NOMO-1 treated with dmso at 0.1 percent for 144 hours (cell line): Measurements from ENCODE around the gene PCDHA1.
"Not testable (repeated sequence)": the region's sequence is repeated elsewhere in the genome, so short reads cannot be mapped to it uniquely, and the experiment has no call there.

Source experiments
- DNase-seq: peaks from one replicate; lab custom pipeline; 2025; ENCODE audit not compliant: unreplicated experiment; lab: John Stamatoyannopoulos, UW

PCDHA1 gene

GRCh38 chr5:140785905-140786686, at the start of gene PCDHA1:
PCDHA1 (plus strand) TSS chr5:140786140.
- DNase-seq, result no peak

GRCh38 chr5:140737486-140737885, 48.5 kb upstream of the PCDHA1 start:
- no peak for DNase-seq

GRCh38 chr5:140741967-140742366, 44.0 kb upstream of the PCDHA1 start:
- no peak for DNase-seq

- DNase-seq, result no peak
Observed at GRCh38 chr5:140753561-140753960, 32.4 kb upstream of the PCDHA1 start.

GRCh38 chr5:140764177-140764973, 21.6 kb upstream of the PCDHA1 start:
- DNase-seq, result no peak

- DNase-seq, result no peak
Observed at GRCh38 chr5:140767444-140767843, 18.5 kb upstream of the PCDHA1 start.

GRCh38 chr5:140780512-140780911, 5.4 kb upstream of the PCDHA1 start:
- no peak for DNase-seq

- not testable (repeated sequence) for DNase-seq
Observed at GRCh38 chr5:140787422-140787821, 1.5 kb downstream of the PCDHA1 start.

- DNase-seq, result not testable (repeated sequence)
Observed at GRCh38 chr5:140787849-140788504, 2.0 kb downstream of the PCDHA1 start.

GRCh38 chr5:140791089-140791488, 5.1 kb downstream of the PCDHA1 start:
- DNase-seq, result peak; percentile 43

GRCh38 chr5:140794595-140795258, 8.8 kb downstream of the PCDHA1 start, which contains the start of gene PCDHA2:
PCDHA2 (plus strand) TSS chr5:140794852.
- DNase-seq, result no peak

- DNase-seq, result no peak
Observed at GRCh38 chr5:140795259-140795641, 9.3 kb downstream of the PCDHA1 start.

GRCh38 chr5:140796072-140796717, 10.3 kb downstream of the PCDHA1 start:
- DNase-seq, result not testable (repeated sequence)

- DNase-seq, result no peak
Observed at GRCh38 chr5:140796718-140797095, 10.8 kb downstream of the PCDHA1 start.

GRCh38 chr5:140800816-140801493, 15.0 kb downstream of the PCDHA1 start, which contains the start of gene PCDHA3:
PCDHA3 (plus strand) TSS chr5:140801057.
- DNase-seq, result no peak

- no peak for DNase-seq
Observed at GRCh38 chr5:140801494-140801841, 15.5 kb downstream of the PCDHA1 start.

- DNase-seq, result not testable (repeated sequence)
Observed at GRCh38 chr5:140802381-140802780, 16.4 kb downstream of the PCDHA1 start.

- no peak for DNase-seq
Observed at GRCh38 chr5:140802781-140803271, 16.9 kb downstream of the PCDHA1 start.

- no peak for DNase-seq
Observed at GRCh38 chr5:140806834-140807775, 21.2 kb downstream of the PCDHA1 start, which contains the start of gene PCDHA4. PCDHA4 (plus strand) TSS chr5:140807068.
